GM21737 (cell line): ENCODE measurements around the gene DUSP2.
A peak's percentile ranks its signal among the peaks of the same experiment; 100 is the strongest.

Source experiments
- ATAC-seq: cut with Tn5 transposase; IDR thresholded peaks from one replicate; pipeline ENCODE4 v1.9.1; 2021; ENCODE audit warnings: mild to moderate bottlenecking, moderate library complexity; ENCODE audit not compliant: unreplicated experiment

The DUSP2 gene

DNA sequence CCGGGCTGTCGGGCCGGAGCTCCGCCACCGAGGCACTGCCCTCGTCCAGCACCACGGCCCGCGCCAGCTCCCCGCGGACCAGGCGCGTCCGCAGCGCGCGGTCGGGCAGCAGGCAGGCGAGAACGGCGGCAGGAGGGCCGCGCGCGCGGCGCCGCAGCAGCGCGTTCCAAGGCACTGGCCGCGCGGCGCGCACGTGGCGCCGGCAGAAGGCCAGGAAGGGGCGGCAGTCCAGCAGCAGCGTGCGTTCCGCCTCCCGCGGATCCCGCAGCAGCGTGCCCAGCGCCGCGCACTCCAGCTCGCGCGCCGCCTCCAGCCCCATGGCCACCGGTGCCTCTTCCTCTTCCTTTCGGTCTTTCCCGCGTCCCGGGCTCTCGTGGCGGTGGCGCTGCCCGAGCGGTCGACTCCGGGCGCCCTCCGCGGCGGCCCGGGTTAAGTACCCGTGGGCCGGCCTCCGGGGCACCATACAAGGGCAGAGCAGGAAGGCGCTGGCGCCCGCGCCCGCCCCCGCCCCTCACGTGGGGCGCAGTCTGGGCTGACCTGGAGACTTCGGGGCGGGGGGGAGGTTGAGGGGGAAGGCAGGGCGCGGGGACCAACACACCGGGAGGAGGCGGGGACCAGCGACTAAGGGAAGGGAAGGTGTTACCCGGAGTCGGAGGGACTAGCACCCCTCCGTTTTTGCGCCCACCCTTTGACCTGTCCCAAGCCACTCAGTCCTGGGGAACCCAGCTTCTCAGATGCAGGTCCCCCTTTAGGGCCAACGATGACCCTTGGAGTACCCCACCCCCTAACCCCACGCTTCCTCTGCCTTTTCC is at the start of gene DUSP2:
Gene DUSP2 (minus strand): TSS at position 405 of the 812 bp plus-strand sequence. CDS start 86 bp downstream, at position 319.
- peak; percentile 44 for ATAC-seq

- ATAC-seq = no peak
Measured at GRCh38 chr2:96191937-96192670, 46.9 kb upstream of the DUSP2 start.

DNA sequence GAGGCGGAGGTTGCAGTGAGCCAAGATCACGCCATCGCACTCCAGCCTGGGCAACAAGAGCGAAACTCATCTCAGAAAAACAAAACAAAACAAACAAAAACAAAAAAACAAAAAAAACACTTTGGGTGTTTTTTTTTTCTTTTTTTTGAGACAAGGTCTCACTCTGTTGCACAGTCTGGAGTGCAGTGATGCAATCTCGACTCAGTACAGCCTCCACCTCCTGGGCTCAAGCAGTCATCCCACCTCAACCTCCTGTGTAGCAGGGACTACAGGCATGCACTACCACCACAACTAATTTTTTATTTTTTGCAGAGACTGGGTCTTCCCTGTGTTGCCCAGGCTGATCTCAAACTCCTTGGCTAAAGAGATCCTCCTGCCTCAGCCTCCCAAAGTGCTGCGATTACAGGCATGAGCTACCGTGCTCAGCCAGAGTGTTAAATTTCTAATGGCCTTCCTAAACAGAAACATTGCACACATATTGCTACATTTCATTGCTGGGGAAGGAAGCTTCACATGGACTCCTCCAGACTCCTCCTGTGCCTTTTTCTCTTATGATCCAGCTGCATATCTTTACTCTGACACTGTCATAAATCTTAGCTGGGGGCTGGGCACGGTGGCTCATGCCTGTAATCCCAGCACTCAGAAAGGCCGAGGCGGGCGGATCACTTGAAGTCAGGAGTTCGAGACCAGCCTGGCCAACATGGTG is 43.7 kb upstream of the DUSP2 start:
- ATAC-seq = no peak

- no peak for ATAC-seq
Measured at GRCh38 chr2:96186562-96186961, 41.3 kb upstream of the DUSP2 start.

GRCh38 chr2:96185516-96185915 is 40.3 kb upstream of the DUSP2 start:
- no peak for ATAC-seq

DNA sequence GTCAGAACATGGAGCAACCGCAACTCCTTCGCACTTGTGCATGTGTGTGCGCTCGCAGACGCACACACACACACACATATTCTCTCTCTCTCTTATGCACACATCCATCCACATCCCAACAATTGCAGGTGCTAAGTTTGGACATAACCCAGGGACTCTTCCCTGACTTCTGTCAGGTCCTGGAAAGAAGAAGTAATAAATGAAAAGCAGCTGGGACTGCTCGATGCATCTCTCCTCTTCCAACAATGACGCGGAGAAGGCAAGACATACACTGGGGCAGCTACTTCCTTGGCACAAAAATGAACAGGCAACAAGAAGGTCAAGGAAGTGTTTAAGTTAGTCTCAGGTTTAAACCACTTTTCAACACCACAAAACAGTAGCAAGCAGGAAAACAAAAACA is 39.7 kb upstream of the DUSP2 start:
- no peak for ATAC-seq

- ATAC-seq = no peak
Measured at GRCh38 chr2:96184188-96184587, 38.9 kb upstream of the DUSP2 start.

GRCh38 chr2:96181529-96181928 is 36.3 kb upstream of the DUSP2 start:
- ATAC-seq = no peak

- no peak for ATAC-seq
Measured at GRCh38 chr2:96180521-96180920, 35.3 kb upstream of the DUSP2 start.

DNA sequence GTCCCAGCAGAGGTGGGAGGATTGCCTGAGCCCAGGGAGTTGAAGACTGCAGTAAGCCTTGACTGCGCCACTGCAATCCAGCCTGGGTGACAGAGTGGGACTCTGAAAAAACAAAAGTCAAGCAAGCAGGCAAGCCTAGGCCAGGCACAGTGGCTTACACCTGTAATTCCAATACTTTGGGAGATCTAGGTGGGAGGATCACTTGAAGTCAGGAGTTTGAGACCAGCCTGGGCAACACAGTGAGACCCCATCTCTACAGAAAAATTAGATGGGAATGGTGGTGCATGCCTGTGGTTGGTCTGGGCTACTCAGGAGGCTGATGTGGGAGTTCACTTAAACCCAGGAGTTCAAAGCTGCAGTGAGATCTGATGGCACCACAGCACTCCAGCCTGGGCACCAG is 34.8 kb upstream of the DUSP2 start:
- no peak for ATAC-seq

DNA sequence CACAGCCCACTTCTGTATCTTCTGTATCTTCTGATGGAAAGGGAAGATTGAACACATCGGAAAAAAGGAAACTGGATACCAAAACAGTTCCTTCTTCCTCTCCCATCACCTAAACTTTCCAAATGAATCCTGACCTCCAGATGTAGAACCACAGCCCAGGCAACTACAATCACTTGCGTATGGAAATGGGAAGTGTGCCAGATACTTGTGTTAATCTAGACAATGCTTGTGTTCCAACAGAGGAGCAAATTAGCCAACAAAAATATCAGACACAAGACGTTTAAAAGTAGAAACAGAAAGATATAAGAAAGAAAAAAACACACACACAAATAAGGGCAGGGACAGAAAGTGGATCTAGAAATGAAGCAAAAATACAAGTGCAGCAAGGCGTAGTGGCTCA is 31.4 kb upstream of the DUSP2 start:
- no peak for ATAC-seq

DNA sequence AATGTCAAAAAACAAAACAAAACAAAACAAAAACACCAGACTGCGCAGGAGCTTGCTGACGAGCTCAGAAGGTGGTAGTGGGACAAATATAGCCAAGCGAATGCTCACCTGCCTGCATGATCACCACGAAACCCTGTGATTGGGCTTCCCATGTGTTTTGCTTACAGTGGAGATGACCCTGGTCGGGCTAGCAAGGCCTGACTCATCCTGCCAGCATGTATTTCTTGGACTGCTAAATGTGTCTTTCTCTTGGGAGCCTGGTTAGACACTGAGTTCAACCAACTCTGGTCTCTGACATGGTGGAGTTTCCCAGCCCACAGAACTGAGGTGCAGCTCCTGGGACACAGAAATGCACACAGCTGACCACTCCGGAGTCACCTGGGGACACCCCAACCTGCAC is 30.7 kb upstream of the DUSP2 start:
- no peak for ATAC-seq

- peak; percentile 85 for ATAC-seq
Measured at GRCh38 chr2:96174251-96175144, 29.3 kb upstream of the DUSP2 start.

DNA sequence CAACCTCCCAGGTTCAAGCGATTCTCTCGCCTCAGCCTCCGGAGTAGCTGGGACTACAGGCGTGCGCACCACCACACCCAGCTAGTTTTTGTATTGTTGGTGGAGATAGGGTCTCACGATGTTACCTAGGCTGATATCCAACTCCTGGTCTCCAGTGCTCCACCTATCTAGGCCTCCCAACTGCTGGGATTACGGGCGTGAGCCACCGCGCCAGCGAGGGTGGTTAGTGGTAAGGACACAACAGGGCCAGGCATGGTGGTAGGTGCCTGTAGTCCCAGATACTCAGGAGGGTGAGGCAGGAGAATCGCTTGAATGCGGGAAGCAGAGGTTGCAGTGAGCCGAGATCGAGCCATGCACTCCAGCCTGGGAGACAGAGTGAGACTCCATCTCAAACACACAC is 26.6 kb upstream of the DUSP2 start:
- ATAC-seq = no peak

GRCh38 chr2:96170626-96171025 is 25.4 kb upstream of the DUSP2 start:
- no peak for ATAC-seq

GRCh38 chr2:96169868-96170507 is 24.7 kb upstream of the DUSP2 start:
- ATAC-seq = no peak

GRCh38 chr2:96167407-96168013 is 22.3 kb upstream of the DUSP2 start:
- ATAC-seq = no peak

DNA sequence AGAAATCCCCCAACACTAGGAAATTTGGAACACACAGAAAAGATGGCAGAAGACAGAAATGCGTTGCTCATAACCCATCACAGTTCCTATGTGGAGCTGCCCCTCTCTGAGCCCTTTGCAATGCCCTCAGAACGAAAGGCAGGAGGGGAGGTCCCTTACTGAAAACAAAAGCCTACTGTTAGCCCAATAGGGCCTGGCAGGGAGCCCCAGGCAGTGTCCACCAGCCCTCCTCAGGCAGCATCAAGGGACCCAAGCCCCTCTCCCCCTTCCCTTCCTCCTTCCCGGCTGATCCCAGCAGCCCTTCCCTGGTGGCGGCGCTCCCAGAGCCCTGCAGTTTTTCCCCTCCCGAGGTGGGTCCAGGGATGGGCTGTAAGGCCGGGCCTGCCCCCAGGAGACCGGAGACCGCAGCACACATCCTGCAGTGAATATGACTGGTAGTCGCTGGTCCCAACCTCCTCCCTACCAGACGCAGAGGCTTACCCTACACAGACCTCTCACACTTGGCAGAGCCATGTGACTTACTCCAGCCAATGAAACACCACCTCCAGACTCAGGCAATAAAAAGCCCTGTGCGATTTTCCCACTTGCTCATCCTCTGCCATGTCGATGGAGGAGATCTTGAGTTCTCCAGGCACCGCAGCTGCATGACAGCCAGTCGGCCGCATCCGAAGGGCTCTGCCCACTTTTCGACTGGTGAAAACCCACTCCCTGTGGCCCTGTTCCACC is 19.4 kb upstream of the DUSP2 start:
- ATAC-seq = peak; percentile 50

GRCh38 chr2:96163768-96164429 is 18.7 kb upstream of the DUSP2 start:
- ATAC-seq = peak; percentile 54
